22Rv1 (cell line): ENCODE data around the gene KCND2.

ENCODE experiments used
- H3K27ac ChIP-seq: fragments of 450-650 bp; 2 replicates; pipeline ENCODE4 v1.5.1; 2017
- ZFX ChIP-seq: fragments of 450-650 bp; IDR thresholded peaks from 2 replicates; pipeline ENCODE4 v1.6.1; 2017; ENCODE audit warnings: antibody characterized with exemption, borderline replicate concordance
- TF ChIP-seq, protein P1 (sequence below): fragments of 450-650 bp; IDR thresholded peaks from 2 replicates; pipeline ENCODE4 v1.5.1; 2017; ENCODE audit warnings: mild to moderate bottlenecking

KCND2 gene

DNA sequence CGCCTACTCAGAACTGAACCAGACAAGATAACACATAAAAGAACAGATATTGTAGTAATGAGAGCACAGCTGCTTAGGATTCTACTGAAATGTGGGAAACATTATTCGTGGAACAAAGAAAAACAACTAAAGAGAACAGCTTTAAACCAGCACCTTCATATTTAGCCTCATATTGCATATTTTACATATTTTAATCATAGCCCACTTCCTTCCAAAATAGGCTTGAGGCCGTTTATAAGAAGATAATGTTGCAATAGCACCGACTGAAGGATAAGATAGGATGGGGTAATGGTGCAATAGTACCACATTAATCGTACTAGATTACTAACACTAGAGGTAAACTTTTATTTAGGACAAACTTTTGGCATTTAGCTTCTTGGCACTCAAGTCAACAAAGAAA lies 71.3 kb downstream of the KCND2 start:
- no peak for TF ChIP-seq ZFX
- TF ChIP-seq, protein P1, sequence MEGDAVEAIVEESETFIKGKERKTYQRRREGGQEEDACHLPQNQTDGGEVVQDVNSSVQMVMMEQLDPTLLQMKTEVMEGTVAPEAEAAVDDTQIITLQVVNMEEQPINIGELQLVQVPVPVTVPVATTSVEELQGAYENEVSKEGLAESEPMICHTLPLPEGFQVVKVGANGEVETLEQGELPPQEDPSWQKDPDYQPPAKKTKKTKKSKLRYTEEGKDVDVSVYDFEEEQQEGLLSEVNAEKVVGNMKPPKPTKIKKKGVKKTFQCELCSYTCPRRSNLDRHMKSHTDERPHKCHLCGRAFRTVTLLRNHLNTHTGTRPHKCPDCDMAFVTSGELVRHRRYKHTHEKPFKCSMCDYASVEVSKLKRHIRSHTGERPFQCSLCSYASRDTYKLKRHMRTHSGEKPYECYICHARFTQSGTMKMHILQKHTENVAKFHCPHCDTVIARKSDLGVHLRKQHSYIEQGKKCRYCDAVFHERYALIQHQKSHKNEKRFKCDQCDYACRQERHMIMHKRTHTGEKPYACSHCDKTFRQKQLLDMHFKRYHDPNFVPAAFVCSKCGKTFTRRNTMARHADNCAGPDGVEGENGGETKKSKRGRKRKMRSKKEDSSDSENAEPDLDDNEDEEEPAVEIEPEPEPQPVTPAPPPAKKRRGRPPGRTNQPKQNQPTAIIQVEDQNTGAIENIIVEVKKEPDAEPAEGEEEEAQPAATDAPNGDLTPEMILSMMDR = no peak
- no peak overlapping the region for H3K27ac ChIP-seq

DNA sequence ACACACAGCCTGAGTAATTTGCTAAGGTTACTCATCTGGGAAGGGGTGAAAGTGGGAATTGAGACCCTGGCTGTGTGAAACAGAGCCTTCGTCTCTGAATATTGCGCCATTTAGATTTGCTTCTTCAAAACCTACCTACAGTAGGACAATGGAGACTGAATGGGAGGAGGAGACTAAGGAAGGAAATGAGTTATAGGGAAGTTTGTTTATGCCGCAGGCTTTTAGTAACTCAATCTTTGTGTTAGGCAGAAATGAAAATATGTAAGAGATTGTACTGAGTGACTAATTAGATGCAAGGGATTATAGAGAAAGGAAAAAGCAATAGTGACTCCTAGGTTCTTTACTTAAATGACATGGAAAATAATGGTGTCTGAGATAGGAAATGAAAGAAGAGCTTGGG lies 80.2 kb downstream of the KCND2 start:
- no peak for TF ChIP-seq ZFX
- TF ChIP-seq, protein P1 = no peak
- no peak overlapping the region for H3K27ac ChIP-seq

DNA sequence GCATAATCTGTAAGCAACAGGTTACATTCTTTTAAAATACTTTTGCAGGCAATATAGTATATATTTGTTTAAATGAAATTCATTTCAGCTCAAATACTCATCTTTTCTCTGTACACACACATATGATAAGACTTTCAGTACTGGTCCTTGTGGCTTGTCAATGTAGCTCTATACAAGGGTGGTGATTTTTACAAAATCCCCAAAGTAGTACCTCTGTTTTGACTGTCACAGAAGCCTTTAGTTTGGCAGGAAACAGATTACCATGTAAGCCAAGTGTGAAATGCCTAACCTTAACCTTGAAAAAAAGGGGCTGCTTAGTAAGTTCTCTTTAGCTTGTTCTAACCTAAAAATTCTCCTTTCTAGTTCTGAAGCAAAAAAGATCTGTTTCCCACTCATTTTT lies 87.9 kb downstream of the KCND2 start:
- TF ChIP-seq, protein P1 = no peak
- TF ChIP-seq ZFX = no peak
- no peak overlapping the region for H3K27ac ChIP-seq

DNA sequence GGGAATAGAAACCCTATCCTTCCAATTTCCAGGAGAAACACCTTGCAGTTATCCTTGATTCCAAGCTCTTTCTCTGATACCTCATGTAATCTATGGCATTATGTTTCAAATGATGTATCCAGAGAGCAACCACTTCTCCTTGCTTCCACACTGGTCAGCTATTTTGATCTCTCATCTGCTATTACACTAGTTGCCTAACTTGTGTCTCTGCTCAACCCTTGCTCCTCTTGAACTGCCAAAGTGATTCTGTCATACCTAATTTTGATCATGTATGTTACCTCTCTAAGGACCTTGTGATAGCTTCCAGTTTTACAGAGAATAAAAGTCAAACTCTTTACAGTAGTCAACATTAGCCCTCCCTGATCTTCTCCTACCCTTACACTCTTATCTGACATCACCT lies 90.4 kb downstream of the KCND2 start:
- H3K27ac ChIP-seq = no peak overlapping the region
- TF ChIP-seq ZFX = no peak
- TF ChIP-seq, protein P1 = no peak

DNA sequence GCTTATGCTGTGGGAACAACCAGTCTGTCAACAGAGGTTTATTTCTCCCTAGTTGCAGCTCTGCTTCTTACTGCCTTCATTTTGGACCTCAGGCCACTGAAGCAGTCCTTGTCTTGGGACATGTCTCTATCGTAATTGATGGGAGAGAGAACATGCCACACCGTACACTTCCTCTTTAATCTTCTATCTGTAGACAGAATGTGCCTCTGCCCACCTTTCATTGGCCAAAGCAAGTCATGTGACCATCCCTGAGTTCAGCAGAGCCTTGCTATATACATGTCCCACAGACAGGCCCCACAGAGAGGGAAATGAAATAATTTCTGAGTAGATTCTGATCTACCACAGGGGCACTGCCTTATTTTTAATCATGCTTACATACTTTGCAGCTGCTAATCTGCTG lies 98.0 kb downstream of the KCND2 start:
- no peak overlapping the region for H3K27ac ChIP-seq
- TF ChIP-seq ZFX = no peak
- TF ChIP-seq, protein P1 = no peak

DNA sequence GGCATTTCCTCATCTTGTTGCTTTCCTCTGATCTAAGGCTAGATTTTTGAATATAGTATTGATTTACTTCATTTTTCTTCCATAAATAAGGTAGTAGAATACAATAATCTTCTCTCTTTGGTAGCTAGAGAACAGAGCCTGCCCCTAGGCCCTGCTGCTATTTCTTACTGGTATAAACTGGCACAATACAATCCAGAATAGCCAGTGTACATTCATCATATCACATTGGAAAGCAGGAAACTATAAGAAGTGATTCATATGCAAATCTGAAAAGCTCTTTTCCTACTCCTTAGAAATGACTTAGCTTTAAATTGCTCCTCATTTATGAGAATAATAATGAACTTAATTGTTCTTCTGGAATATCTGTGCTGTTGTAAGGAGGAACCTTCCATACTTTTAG lies 100.2 kb downstream of the KCND2 start:
- no peak overlapping the region for H3K27ac ChIP-seq
- TF ChIP-seq ZFX = no peak
- TF ChIP-seq, protein P1 = no peak

DNA sequence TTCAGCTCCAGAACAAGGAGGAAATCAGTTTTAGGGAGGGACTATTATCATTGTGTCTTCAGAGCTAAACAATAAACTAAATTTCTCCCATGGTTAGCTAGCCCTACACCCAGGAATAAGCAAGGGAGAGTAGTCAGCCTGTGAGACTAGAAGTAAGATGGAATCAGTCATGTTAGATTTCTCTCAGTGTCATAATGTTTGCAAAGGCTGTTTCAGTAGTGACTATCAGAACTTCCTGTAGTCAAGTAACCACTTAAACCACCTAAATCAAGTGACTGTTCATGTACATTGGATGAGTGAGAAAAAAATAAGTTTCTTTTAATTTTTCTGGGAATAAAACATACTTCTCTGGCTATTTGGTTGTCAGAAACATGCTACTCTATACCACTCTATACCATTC lies 121.6 kb downstream of the KCND2 start:
- TF ChIP-seq, protein P1 = no peak
- TF ChIP-seq ZFX = no peak
- H3K27ac ChIP-seq = no peak overlapping the region
